Spleen (tissue), 7 donors: Measurements from ENCODE around the gene ASIC4.

Experiments used
- CTCF ChIP-seq, 11 experiments: fragments of 200-600 bp in 7 of 11; fragments of 450-650 bp in 4 of 11; sonication (generic) in 4 of 11; IDR thresholded peaks in 8 of 11; conservative IDR thresholded peaks in 3 of 11; 1 replicate in 7 of 11; 2 replicates in 4 of 11; pipeline versions ENCODE4 v1.4.0 to v1.8.0; 2016 to 2021; ENCODE audit warnings: antibody characterized with exemption in 11 of 11, inconsistent platforms in 4 of 11, mild to moderate bottlenecking in 1 of 11
- POLR2AphosphoS5 ChIP-seq, 3 donors: sonication (generic); formaldehyde crosslinking; IDR thresholded peaks; one replicate each; pipeline ENCODE4 v1.5.1; 2017; ENCODE audit warnings: antibody characterized with exemption in 3 of 3
- donor health status: DM: no; HTN: no; CAD: no; lungs with moderate emphysema.
- donor health status: DM: no; HTN: no; CAD: no.
- donor health status: DM: no; HTN: no; CAD: no.

DNA sequence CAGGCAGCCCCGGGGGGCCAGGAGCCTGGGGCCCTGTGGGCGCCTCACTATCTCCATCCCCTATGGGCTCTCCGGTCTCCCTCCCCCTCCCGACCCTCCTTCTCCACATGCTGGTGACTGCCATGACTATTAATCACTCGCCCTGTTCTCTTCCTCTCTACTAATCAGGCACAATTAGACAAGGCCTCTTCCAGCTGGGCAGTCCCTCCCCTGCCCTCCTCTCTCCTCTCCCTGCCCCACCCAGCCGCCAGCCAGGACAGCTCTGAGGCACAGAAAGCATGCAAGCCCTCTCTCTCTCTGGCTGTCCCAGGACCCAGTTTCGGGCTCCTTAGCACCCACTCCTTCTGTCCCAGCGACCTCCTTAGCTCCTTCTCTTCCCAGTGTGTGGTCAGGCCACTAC, 5.8 kb downstream of the ASIC4 start:
- TF ChIP-seq POLR2AphosphoS5 (IDR thresholded peaks at IDR 0.05) = no peak
- TF ChIP-seq CTCF (IDR thresholded peaks at IDR 0.05 in 8 of 11, conservative IDR thresholded peaks at IDR 0.05 in 3 of 11) = no peak
